NT2/D1 (cell line): Measurements from ENCODE around the gene STIM2.

Source experiments
- DNase-seq: peaks from one replicate; pipeline ENCODE4 v3.0.0-alpha.2; 2011; ENCODE audit warnings: low read depth, low spot score
- H3K27me3 ChIP-seq: 2 replicates; pipeline ENCODE4 v1.6.0; 2011; ENCODE audit warnings: mild to moderate bottlenecking; ENCODE audit not compliant: insufficient read length, insufficient read depth
- H3K36me3 ChIP-seq: 2 replicates; pipeline ENCODE4 v1.6.1; 2011; ENCODE audit warnings: mild to moderate bottlenecking, low read length, mixed read lengths; ENCODE audit not compliant: insufficient read depth, insufficient read length
- H3K4me1 ChIP-seq: 2 replicates; pipeline ENCODE4 v1.5.1; 2011; ENCODE audit not compliant: insufficient read depth, insufficient read length
- H3K4me3 ChIP-seq: 2 replicates; pipeline ENCODE4 v1.5.1; 2011; ENCODE audit warnings: low read depth; ENCODE audit not compliant: insufficient read length
- H3K9ac ChIP-seq: 2 replicates; pipeline ENCODE4 v1.6.0; 2011; ENCODE audit warnings: low read depth; ENCODE audit not compliant: insufficient read length
- H3K9me3 ChIP-seq: 2 replicates; pipeline ENCODE4 v1.5.1; 2011; ENCODE audit warnings: mild to moderate bottlenecking, low read length; ENCODE audit not compliant: insufficient read depth
- SUZ12 ChIP-seq: IDR thresholded peaks from 2 replicates; pipeline ENCODE4 v1.6.1; 2011; ENCODE audit not compliant: insufficient read length, insufficient read depth; ENCODE audit errors: extremely low read depth
- YY1 ChIP-seq: IDR thresholded peaks from 2 replicates; pipeline ENCODE4 v1.6.1; 2011; ENCODE audit not compliant: insufficient read length, insufficient read depth
- ZNF274 ChIP-seq: IDR thresholded peaks from 2 replicates; pipeline ENCODE4 v1.6.1; 2011; ENCODE audit warnings: mild to moderate bottlenecking, low read depth, low read length

The STIM2 gene

GRCh38 chr4:27056281-27056680, 195.6 kb downstream of the STIM2 start:
- TF ChIP-seq ZNF274 (no peak), YY1 (no peak), SUZ12 (no peak)
- H3K4me1 ChIP-seq: no peaks in the 10 kb centered on the region
- no peaks in the 10 kb centered on the region for H3K27me3 ChIP-seq

GRCh38 chr4:27057053-27057452, 196.4 kb downstream of the STIM2 start:
- no peak for DNase-seq
- H3K9ac ChIP-seq: no peak overlapping the region
- H3K27me3 ChIP-seq: no peaks in the 10 kb centered on the region
- TF ChIP-seq YY1: no peak
- no peak for TF ChIP-seq SUZ12
- TF ChIP-seq ZNF274: no peak
- no peaks in the 10 kb centered on the region for H3K36me3 ChIP-seq
- no peaks in the 10 kb centered on the region for H3K4me1 ChIP-seq
- no peak overlapping the region for H3K4me3 ChIP-seq
- no peaks in the 10 kb centered on the region for H3K9me3 ChIP-seq

More at GRCh38 chr4:27056281-27056680, 195.6 kb downstream of the STIM2 start:
- Histone ChIP-seq H3K4me3 (no peak overlapping the region), H3K9ac (no peak overlapping the region), H3K36me3 (no peaks in the 10 kb centered on the region), H3K9me3 (no peaks in the 10 kb centered on the region)
- DNase-seq: no peak

- no peaks in the 10 kb centered on the region for H3K9me3 ChIP-seq
- TF ChIP-seq YY1 (no peak), SUZ12 (no peak), ZNF274 (no peak)
- no peaks in the 10 kb centered on the region for H3K4me1 ChIP-seq
- DNase-seq: no peak
- H3K9ac ChIP-seq: no peak overlapping the region
- H3K27me3 ChIP-seq: no peaks in the 10 kb centered on the region
- H3K4me3 ChIP-seq: no peak overlapping the region
- H3K36me3 ChIP-seq: no peaks in the 10 kb centered on the region
Measured at GRCh38 chr4:27057662-27058061, 197.0 kb downstream of the STIM2 start.

GRCh38 chr4:27058819-27059406, 198.3 kb downstream of the STIM2 start:
- H3K27me3 ChIP-seq: no peaks in the 10 kb centered on the region
- TF ChIP-seq YY1: no peak
- no peak for TF ChIP-seq ZNF274
- TF ChIP-seq SUZ12: no peak
- H3K9ac ChIP-seq: no peak overlapping the region
- H3K4me1 ChIP-seq: no peaks in the 10 kb centered on the region
- no peak for DNase-seq
- H3K4me3 ChIP-seq: no peak overlapping the region
- no peaks in the 10 kb centered on the region for H3K9me3 ChIP-seq
- no peaks in the 10 kb centered on the region for H3K36me3 ChIP-seq

GRCh38 chr4:27059446-27059845, 198.8 kb downstream of the STIM2 start:
- Histone ChIP-seq H3K27me3 (no peaks in the 10 kb centered on the region), H3K36me3 (no peaks in the 10 kb centered on the region), H3K4me3 (no peak overlapping the region), H3K9ac (no peak overlapping the region), H3K9me3 (no peaks in the 10 kb centered on the region), H3K4me1 (no peaks in the 10 kb centered on the region)
- DNase-seq: no peak
- TF ChIP-seq SUZ12 (no peak), ZNF274 (no peak), YY1 (no peak)

GRCh38 chr4:27062256-27062655, 201.6 kb downstream of the STIM2 start:
- no peak for DNase-seq
- H3K4me3 ChIP-seq: no peak overlapping the region
- TF ChIP-seq SUZ12 (no peak), YY1 (no peak), ZNF274 (no peak)
- no peaks in the 10 kb centered on the region for H3K27me3 ChIP-seq
- H3K9ac ChIP-seq: no peak overlapping the region
- no peaks in the 10 kb centered on the region for H3K4me1 ChIP-seq
- no peaks in the 10 kb centered on the region for H3K9me3 ChIP-seq
- H3K36me3 ChIP-seq: no peaks in the 10 kb centered on the region

GRCh38 chr4:27066591-27066990, 205.9 kb downstream of the STIM2 start:
- TF ChIP-seq SUZ12 (no peak), ZNF274 (no peak), YY1 (no peak)
- no peak for DNase-seq
- Histone ChIP-seq H3K4me3 (no peak overlapping the region), H3K9me3 (no peaks in the 10 kb centered on the region), H3K4me1 (no peaks in the 10 kb centered on the region), H3K36me3 (no peaks in the 10 kb centered on the region), H3K9ac (no peak overlapping the region), H3K27me3 (no peaks in the 10 kb centered on the region)

- no peaks in the 10 kb centered on the region for H3K4me1 ChIP-seq
- H3K4me3 ChIP-seq: no peak overlapping the region
- no peaks in the 10 kb centered on the region for H3K36me3 ChIP-seq
- H3K9me3 ChIP-seq: no peaks in the 10 kb centered on the region
- no peak overlapping the region for H3K9ac ChIP-seq
- no peak for DNase-seq
- TF ChIP-seq SUZ12: no peak
- TF ChIP-seq ZNF274: no peak
- no peak for TF ChIP-seq YY1
- no peaks in the 10 kb centered on the region for H3K27me3 ChIP-seq
Measured at GRCh38 chr4:27068151-27068867, 207.7 kb downstream of the STIM2 start.
